Thymus (tissue), 11 donors: ENCODE measurements around the gene TFCP2L1. TPM values are rescaled to one million over a fixed set of nuclear protein-coding genes. Genes with fewer than 3 reads are reported as not detected.
A peak's percentile ranks its signal among the peaks of the same experiment; 100 is the strongest.

Source experiments
- DNase-seq, 9 donors: peaks; one replicate each; pipeline ENCODE4 v3.0.0-alpha.2; 2013; ENCODE audit warnings: low spot score in 9 of 9, low read depth in 6 of 9, missing footprints in 1 of 9
- H3K27ac ChIP-seq, 2 donors: one replicate each; pipeline ENCODE4 v1.5.1; 2013; ENCODE audit warnings: control low read depth in 1 of 2, low read depth in 1 of 2, low read length in 1 of 2, mild to moderate bottlenecking in 1 of 2, moderate library complexity in 1 of 2
- H3K27me3 ChIP-seq, 2 donors: one replicate each; pipeline ENCODE4 v1.5.1; 2013; ENCODE audit warnings: low read length in 1 of 2; ENCODE audit not compliant: control insufficient read depth in 2 of 2, insufficient read depth in 1 of 2
- H3K36me3 ChIP-seq, 2 donors: one replicate each; pipeline ENCODE4 v1.5.1; 2013; ENCODE audit warnings: low read length in 1 of 2, mild to moderate bottlenecking in 1 of 2, moderate library complexity in 1 of 2; ENCODE audit not compliant: control insufficient read depth in 2 of 2, insufficient read depth in 2 of 2
- H3K4me1 ChIP-seq, 2 donors: one replicate each; pipeline ENCODE4 v1.5.1; 2013; ENCODE audit warnings: low read length in 2 of 2; ENCODE audit not compliant: control insufficient read depth in 2 of 2, insufficient read depth in 2 of 2
- H3K4me3 ChIP-seq, 2 donors: one replicate each; pipeline ENCODE4 v1.5.1; 2013; ENCODE audit warnings: low read length in 2 of 2, control low read depth in 1 of 2, mild to moderate bottlenecking in 1 of 2
- H3K9me3 ChIP-seq, 2 donors: one replicate each; pipeline ENCODE4 v1.5.1; 2013; ENCODE audit warnings: low read length in 1 of 2, mild to moderate bottlenecking in 1 of 2; ENCODE audit not compliant: control insufficient read depth in 2 of 2, insufficient read depth in 1 of 2
- WGBS: extraction: QIAGEN DNeasy Blood & Tissue Kit; methylation state at CpG from one replicate; pipeline ENCODE4 v1.1.7; 2013; 5-methylcytosine and 5-hydroxymethylcytosine counted together
- polyA plus RNA-seq: library from polyadenylated mRNA; stranded (reverse); fragments of 200-250 nt; gene quantifications from one replicate; pipeline ENCODE4 v1.2.3, GENCODE V29; 2013
- total RNA-seq: library from RNA; stranded (reverse); fragments of 120-200 nt; gene quantifications from one replicate; pipeline ENCODE4 v1.2.4, GENCODE V29; 2013
- donor health status: healthy.

The TFCP2L1 gene
- total and polyA plus RNA-seq, 2 donors: 0.80 to 1.6 TPM

- no peak for DNase-seq
- 87% methylated on average over 16 of the region's 16 CpGs for WGBS
These were observed 42.7 kb downstream of the TFCP2L1 start for GRCh38 chr2:121242175-121242875.

GRCh38 chr2:121241466-121241865 lies 43.5 kb downstream of the TFCP2L1 start:
- H3K4me3 ChIP-seq: no peak overlapping the region
- no peaks in the 10 kb centered on the region for H3K9me3 ChIP-seq
- H3K27me3 ChIP-seq: no peaks in the 10 kb centered on the region
- H3K4me1 ChIP-seq: peaks cover 0 to 3% of the 10 kb centered on the region in 2 donors
- no peaks in the 10 kb centered on the region for H3K36me3 ChIP-seq
- DNase-seq: no peak
- H3K27ac ChIP-seq: no peak overlapping the region
- WGBS: 93% methylated on average over 3 of the region's 3 CpGs

More at GRCh38 chr2:121242175-121242875, 42.7 kb downstream of the TFCP2L1 start:
- H3K4me1 ChIP-seq: no peaks in the 10 kb centered on the region
- no peaks in the 10 kb centered on the region for H3K9me3 ChIP-seq
- H3K4me3 ChIP-seq: no peak overlapping the region
- H3K36me3 ChIP-seq: no peaks in the 10 kb centered on the region
- no peaks in the 10 kb centered on the region for H3K27me3 ChIP-seq
- H3K27ac ChIP-seq: no peak overlapping the region

- no peak for DNase-seq
- H3K4me1 ChIP-seq: peaks cover 0 to 11% of the 10 kb centered on the region in 2 donors
- no peaks in the 10 kb centered on the region for H3K27me3 ChIP-seq
- WGBS: 87% methylated on average over 6 of the region's 6 CpGs
- H3K27ac ChIP-seq: no peak overlapping the region
- no peaks in the 10 kb centered on the region for H3K9me3 ChIP-seq
- H3K4me3 ChIP-seq: no peak overlapping the region
- no peaks in the 10 kb centered on the region for H3K36me3 ChIP-seq
These were observed 44.6 kb downstream of the TFCP2L1 start for GRCh38 chr2:121240436-121240835.

- no peaks in the 10 kb centered on the region for H3K36me3 ChIP-seq
- DNase-seq: no peak
- H3K27ac ChIP-seq: no peak overlapping the region
- no peaks in the 10 kb centered on the region for H3K27me3 ChIP-seq
- H3K9me3 ChIP-seq: no peaks in the 10 kb centered on the region
- H3K4me1 ChIP-seq: peaks cover 0 to 15% of the 10 kb centered on the region in 2 donors
- H3K4me3 ChIP-seq: no peak overlapping the region
- WGBS: 83% methylated on average over 5 of the region's 5 CpGs
These were observed 45.0 kb downstream of the TFCP2L1 start for GRCh38 chr2:121239969-121240368.

GRCh38 chr2:121239471-121239870 lies 45.5 kb downstream of the TFCP2L1 start:
- no peak overlapping the region for H3K4me3 ChIP-seq
- peaks cover 0 to 17% of the 10 kb centered on the region in 2 donors for H3K4me1 ChIP-seq
- no peak overlapping the region for H3K27ac ChIP-seq
- no peaks in the 10 kb centered on the region for H3K27me3 ChIP-seq
- 97% methylated on average over 15 of the region's 15 CpGs for WGBS
- H3K36me3 ChIP-seq: no peaks in the 10 kb centered on the region
- H3K9me3 ChIP-seq: no peaks in the 10 kb centered on the region
- no peak for DNase-seq

GRCh38 chr2:121238828-121239227 lies 46.2 kb downstream of the TFCP2L1 start:
- peaks cover 0 to 17% of the 10 kb centered on the region in 2 donors for H3K4me1 ChIP-seq
- no peak for DNase-seq
- WGBS: 90% methylated on average over 4 of the region's 4 CpGs
- no peaks in the 10 kb centered on the region for H3K9me3 ChIP-seq
- H3K36me3 ChIP-seq: no peaks in the 10 kb centered on the region
- H3K27me3 ChIP-seq: no peaks in the 10 kb centered on the region
- no peak overlapping the region for H3K4me3 ChIP-seq
- no peak overlapping the region for H3K27ac ChIP-seq

GRCh38 chr2:121237980-121238665 lies 46.9 kb downstream of the TFCP2L1 start:
- H3K4me1 ChIP-seq: peaks cover 0 to 17% of the 10 kb centered on the region in 2 donors
- no peaks in the 10 kb centered on the region for H3K27me3 ChIP-seq
- WGBS: 97% methylated on average over 16 of the region's 16 CpGs
- H3K27ac ChIP-seq: no peak overlapping the region
- no peak for DNase-seq
- H3K4me3 ChIP-seq: no peak overlapping the region
- H3K9me3 ChIP-seq: no peaks in the 10 kb centered on the region
- H3K36me3 ChIP-seq: no peaks in the 10 kb centered on the region

GRCh38 chr2:121237336-121237979 lies 47.5 kb downstream of the TFCP2L1 start:
- 91% methylated on average over 20 of the region's 20 CpGs for WGBS
- Histone ChIP-seq H3K27ac (no peak overlapping the region), H3K9me3 (no peaks in the 10 kb centered on the region), H3K36me3 (no peaks in the 10 kb centered on the region), H3K4me3 (no peak overlapping the region), H3K27me3 (no peaks in the 10 kb centered on the region), H3K4me1 (peaks cover 0 to 17% of the 10 kb centered on the region in 2 donors)
- DNase-seq: no peak

- peak in 1 of 9 donors; percentile 52 for DNase-seq
These were observed 48.3 kb downstream of the TFCP2L1 start for GRCh38 chr2:121236650-121237180.

More at GRCh38 chr2:121236650-121237180, 48.3 kb downstream of the TFCP2L1 start:
- Histone ChIP-seq H3K4me3 (no peak overlapping the region), H3K4me1 (peaks cover 0 to 17% of the 10 kb centered on the region in 2 donors), H3K9me3 (no peaks in the 10 kb centered on the region), H3K27ac (no peak overlapping the region), H3K36me3 (no peaks in the 10 kb centered on the region), H3K27me3 (no peaks in the 10 kb centered on the region)
- WGBS: 96% methylated on average over 10 of the region's 10 CpGs
